Measurements from ENCODE around the gene PPM1L. TPM values are rescaled to one million over a fixed set of nuclear protein-coding genes. Genes with fewer than 3 reads are reported as not detected.

Gene PPM1L
- total RNA-seq, 1 experiment from 2014 or later, result 7.3 TPM

DNA sequence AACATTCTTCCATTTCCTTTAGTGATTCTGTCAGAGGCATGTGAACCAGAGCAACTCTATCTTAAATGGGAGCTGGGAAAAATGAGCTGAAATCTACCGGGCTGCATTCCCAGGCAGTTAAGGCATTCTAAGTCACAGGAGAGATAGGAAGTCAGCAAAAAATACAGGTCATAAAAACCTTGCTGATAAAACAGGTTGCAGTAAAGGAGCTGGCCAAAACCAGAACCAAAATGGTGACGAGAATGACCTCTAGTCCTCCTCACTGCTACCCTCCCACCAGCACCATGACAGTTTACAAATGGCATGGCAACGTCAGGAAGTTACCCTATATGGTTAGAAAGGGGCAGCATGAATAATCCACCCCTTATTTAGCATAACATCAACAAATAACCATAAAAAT is 282.7 kb downstream of the PPM1L start:
- no peak overlapping the region for H3K9ac ChIP-seq (ENCODE audit: extremely low read depth, insufficient read length, low read length)
- no peaks in the 10 kb centered on the region for H3K4me1 ChIP-seq (ENCODE audit: insufficient read depth, low read length)
- no peak overlapping the region for H2BK15ac ChIP-seq (ENCODE audit: low read depth, low read length)
- no peaks in the 10 kb centered on the region for H3K79me2 ChIP-seq (ENCODE audit: insufficient read depth, low read length)
- Mint-ChIP-seq H3K27me3 (ENCODE audit: low read depth) (no peaks in the 10 kb centered on the region), H3K27ac (no peak overlapping the region; a peak in 1 of 7 replicates), H3K36me3 (ENCODE audit: insufficient read depth in 1 of 3, low read depth in 3 of 3) (peaks cover 0 to 6% (median 5%) of the 10 kb centered on the region in 3 experiments; a peak in 4 of 7 replicates), H3K4me1 (peaks cover 11% of the 10 kb centered on the region in 2 experiments; a peak in 3 of 4 replicates), H3K9me3 (peaks cover 3 to 6% of the 10 kb centered on the region in 2 experiments; a peak in 3 of 5 replicates), H3K4me3 (no peak overlapping the region)
- H3K18ac ChIP-seq (ENCODE audit: insufficient read length, low read depth, low read length), result no peak overlapping the region
- TF ChIP-seq, protein P1, sequence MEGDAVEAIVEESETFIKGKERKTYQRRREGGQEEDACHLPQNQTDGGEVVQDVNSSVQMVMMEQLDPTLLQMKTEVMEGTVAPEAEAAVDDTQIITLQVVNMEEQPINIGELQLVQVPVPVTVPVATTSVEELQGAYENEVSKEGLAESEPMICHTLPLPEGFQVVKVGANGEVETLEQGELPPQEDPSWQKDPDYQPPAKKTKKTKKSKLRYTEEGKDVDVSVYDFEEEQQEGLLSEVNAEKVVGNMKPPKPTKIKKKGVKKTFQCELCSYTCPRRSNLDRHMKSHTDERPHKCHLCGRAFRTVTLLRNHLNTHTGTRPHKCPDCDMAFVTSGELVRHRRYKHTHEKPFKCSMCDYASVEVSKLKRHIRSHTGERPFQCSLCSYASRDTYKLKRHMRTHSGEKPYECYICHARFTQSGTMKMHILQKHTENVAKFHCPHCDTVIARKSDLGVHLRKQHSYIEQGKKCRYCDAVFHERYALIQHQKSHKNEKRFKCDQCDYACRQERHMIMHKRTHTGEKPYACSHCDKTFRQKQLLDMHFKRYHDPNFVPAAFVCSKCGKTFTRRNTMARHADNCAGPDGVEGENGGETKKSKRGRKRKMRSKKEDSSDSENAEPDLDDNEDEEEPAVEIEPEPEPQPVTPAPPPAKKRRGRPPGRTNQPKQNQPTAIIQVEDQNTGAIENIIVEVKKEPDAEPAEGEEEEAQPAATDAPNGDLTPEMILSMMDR (conservative IDR thresholded peaks at IDR 0.05), result no peak
- WGBS (ENCODE audit: extremely low coverage, insufficient read length, low lambda C conversion rate), result no CpG with 5 or more reads among the region's 3 CpGs
- no peaks in the 10 kb centered on the region for H3K9me3 ChIP-seq (ENCODE audit: control insufficient read depth, low read depth, low read length)
- H3K27me3 ChIP-seq (ENCODE audit: insufficient read depth, low read length), result no peaks in the 10 kb centered on the region
- no peak overlapping the region for H2AK5ac ChIP-seq (ENCODE audit: insufficient read length, low read length)
- H4K8ac ChIP-seq (replicated peaks; ENCODE audit: insufficient read length, low read depth, low read length), result no peak overlapping the region
- no peak for DNase-seq
- H3K4ac ChIP-seq (ENCODE audit: low read depth, low read length), result no peak overlapping the region
- no peak overlapping the region for H2BK5ac ChIP-seq (ENCODE audit: insufficient read length, low read length)
- H3K14ac ChIP-seq (ENCODE audit: insufficient read depth, low read length), result no peak overlapping the region
- no peak overlapping the region for H3T11ph ChIP-seq (ENCODE audit: low read length)
- no peak overlapping the region for H4K91ac ChIP-seq (ENCODE audit: insufficient read length, low read depth, low read length)
- H3K23ac ChIP-seq (ENCODE audit: insufficient read length, low read depth, low read length), result no peak overlapping the region
- no peak overlapping the region for H2BK12ac ChIP-seq (ENCODE audit: insufficient read length, low read depth, low read length)
- H3K56ac ChIP-seq (ENCODE audit: insufficient read length, low read depth, low read length), result no peak overlapping the region
- H4K20me1 ChIP-seq (ENCODE audit: control insufficient read depth, insufficient read depth, insufficient read length), result no peaks in the 10 kb centered on the region
- H3K27ac ChIP-seq (ENCODE audit: insufficient read length, low read depth, low read length), result no peak overlapping the region
- H2BK20ac ChIP-seq (ENCODE audit: low read depth, low read length, poor library complexity, severe bottlenecking), result no peak overlapping the region
- no peak overlapping the region for H4K5ac ChIP-seq (ENCODE audit: insufficient read length, low read depth, low read length)
- H3K79me1 ChIP-seq (ENCODE audit: insufficient read depth, low read depth, low read length, poor library complexity, severe bottlenecking), result no peaks in the 10 kb centered on the region
- H3K4me2 ChIP-seq (ENCODE audit: insufficient read depth, insufficient read length, low read length), result no peak overlapping the region
- H2BK120ac ChIP-seq (ENCODE audit: low read depth, low read length, poor library complexity, severe bottlenecking), result no peak overlapping the region
- H2AFZ ChIP-seq (ENCODE audit: low read length), result no peak overlapping the region
- H3K23me2 ChIP-seq (ENCODE audit: insufficient read length, low read depth, low read length, poor library complexity, severe bottlenecking), result no peaks in the 10 kb centered on the region
